IPS-20b (cell line): ENCODE measurements around the gene ZBTB12.
"Not testable (repeated sequence)": the region's sequence is repeated elsewhere in the genome, so short reads cannot be mapped to it uniquely, and the experiment has no call there.

Experiments used
- H3K27ac ChIP-seq: one replicate; pipeline ENCODE4 v1.5.1; 2013; ENCODE audit warnings: low read length
- H3K27me3 ChIP-seq: 2 replicates; pipeline ENCODE4 v1.6.1; 2013; ENCODE audit warnings: mild to moderate bottlenecking, low read length, inconsistent platforms; ENCODE audit not compliant: insufficient read depth
- H3K36me3 ChIP-seq: 2 replicates; pipeline ENCODE4 v1.6.1; 2013; ENCODE audit warnings: low read depth, mild to moderate bottlenecking, inconsistent platforms, low read length, moderate library complexity; ENCODE audit not compliant: insufficient read depth
- H3K4me1 ChIP-seq: 2 replicates; pipeline ENCODE4 v1.6.1; 2013; ENCODE audit warnings: mild to moderate bottlenecking, control low read depth, inconsistent platforms, low read length, moderate library complexity; ENCODE audit not compliant: insufficient read depth
- H3K4me3 ChIP-seq: 2 replicates; pipeline ENCODE4 v1.5.1; 2013; ENCODE audit warnings: mild to moderate bottlenecking, low read length, inconsistent platforms
- H3K9ac ChIP-seq: 2 replicates; pipeline ENCODE4 v1.6.1; 2013; ENCODE audit warnings: low read depth, mild to moderate bottlenecking, inconsistent platforms, low read length, moderate library complexity
- H3K9me3 ChIP-seq: 2 replicates; pipeline ENCODE4 v1.6.1; 2013; ENCODE audit warnings: mild to moderate bottlenecking, low read depth, low read length, inconsistent platforms; ENCODE audit not compliant: insufficient read depth

ZBTB12 gene

GRCh38 chr6:31865205-31866118 lies 36.4 kb downstream of the ZBTB12 start:
- Histone ChIP-seq H3K4me3 (no peak overlapping the region), H3K27ac (no peak overlapping the region), H3K9ac (no peak overlapping the region), H3K36me3 (peaks cover 2% of the 10 kb centered on the region; the same call in 1 of the 2 replicates), H3K9me3 (no peaks in the 10 kb centered on the region), H3K4me1 (peaks cover 6% of the 10 kb centered on the region; the same call in 1 of the 2 replicates), H3K27me3 (0 out of 2 replicates have a peak, but pooled peaks cover 6% of the 10 kb centered on the region)

DNA sequence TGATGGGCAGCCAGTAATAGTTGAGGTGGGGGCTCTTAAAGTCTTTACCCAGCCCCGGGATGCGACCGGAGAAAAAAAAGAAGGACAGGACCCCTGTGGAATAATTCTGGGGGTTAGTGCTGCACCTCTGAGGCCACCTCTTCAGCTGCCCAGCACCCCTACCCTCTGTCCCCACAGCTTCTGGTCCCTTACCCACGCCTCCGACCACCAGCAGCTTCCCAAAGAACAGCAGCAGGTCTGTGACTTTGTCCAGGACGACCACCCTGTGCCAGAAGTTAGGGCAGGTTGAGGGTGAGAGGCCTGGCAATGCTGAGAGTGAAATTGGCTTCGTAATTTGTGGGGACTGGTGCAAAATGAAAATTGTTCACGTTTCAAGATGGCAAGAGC lies 37.1 kb downstream of the ZBTB12 start:
- Histone ChIP-seq H3K9me3 (no peaks in the 10 kb centered on the region), H3K4me3 (no peak overlapping the region; the same call in 1 of the 2 replicates), H3K27me3 (0 out of 2 replicates have a peak, but pooled peaks cover 6% of the 10 kb centered on the region), H3K9ac (no peak overlapping the region), H3K36me3 (peaks cover 9% of the 10 kb centered on the region), H3K4me1 (peaks cover 6% of the 10 kb centered on the region; the same call in 1 of the 2 replicates), H3K27ac (no peak overlapping the region)

DNA sequence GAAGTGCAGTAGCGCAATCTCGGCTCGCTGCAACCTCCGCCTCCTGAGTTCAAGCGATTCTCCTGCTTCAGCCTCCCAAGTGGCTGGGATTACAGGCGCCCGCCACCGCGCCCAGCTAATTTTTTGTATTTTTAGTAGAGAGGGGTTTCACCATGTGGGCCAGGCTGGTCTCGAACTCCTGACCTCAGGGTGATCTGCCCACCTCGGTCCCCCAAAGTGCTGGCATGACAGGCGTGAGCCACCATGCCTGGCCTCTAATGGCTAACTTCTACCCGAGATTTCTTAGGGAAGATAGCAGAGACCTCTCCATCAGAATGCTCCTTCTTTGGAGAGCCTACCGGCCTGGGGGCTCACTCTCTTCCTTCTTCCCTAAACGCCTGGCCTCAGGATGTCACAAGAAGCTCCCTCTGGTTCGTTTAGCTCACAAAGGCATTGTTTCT lies 37.7 kb downstream of the ZBTB12 start:
- H3K4me1 ChIP-seq, H3K27me3 ChIP-seq, H3K27ac ChIP-seq, H3K9me3 ChIP-seq: not testable (repeated sequence)
- peak overlapping the region; percentile 77; the same call in 1 of the 2 replicates for H3K9ac ChIP-seq
- H3K36me3 ChIP-seq: peaks cover 15% of the 10 kb centered on the region
- peak overlapping the region; percentile 89 for H3K4me3 ChIP-seq

DNA sequence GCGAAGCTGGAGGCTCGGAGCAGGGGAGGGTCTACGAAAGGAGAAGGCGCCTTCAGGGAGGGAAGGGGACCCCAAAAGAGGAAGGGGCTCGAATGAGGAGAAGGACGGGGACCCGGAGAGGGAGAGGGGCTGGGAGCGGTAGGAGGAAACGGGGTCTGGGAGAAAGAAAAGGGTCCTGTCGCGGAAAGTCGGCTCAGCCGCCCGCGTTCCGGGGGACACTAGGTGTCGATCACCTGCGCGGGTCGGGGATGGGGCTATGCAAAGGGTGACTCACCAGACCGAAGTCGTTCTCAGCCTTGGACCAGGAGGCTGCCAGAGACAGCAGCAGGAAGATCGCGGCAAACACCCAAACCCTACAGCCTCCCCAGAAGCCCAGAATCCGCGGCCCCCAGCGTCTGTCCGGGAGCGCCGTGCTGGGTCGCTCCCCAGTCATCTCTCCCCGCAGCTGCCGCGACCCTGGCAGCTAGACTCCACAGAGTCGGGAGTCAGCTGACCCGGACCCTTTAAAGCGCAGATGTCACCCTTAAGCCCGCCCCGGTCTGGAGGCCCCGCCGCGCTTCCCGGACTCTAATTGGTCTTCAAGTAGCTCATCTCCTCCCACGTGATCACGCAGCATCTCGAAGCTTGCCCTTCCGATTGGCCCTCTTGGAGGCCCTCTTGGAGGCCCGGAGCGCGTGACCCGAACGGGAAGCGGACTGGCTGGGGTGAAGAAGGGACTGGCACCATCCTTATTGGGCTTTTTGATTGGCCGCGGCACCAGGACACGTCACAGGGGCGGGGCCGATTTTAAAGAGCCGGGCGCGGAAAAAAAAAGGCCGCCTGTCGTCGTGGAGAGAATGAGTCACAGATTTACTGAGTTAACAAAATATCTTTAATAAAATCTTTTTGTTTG lies 39.3 kb downstream of the ZBTB12 start, which contains the start of gene NEU1:
Gene NEU1 (minus strand): TSS at position 478 of the 892 bp plus-strand sequence. CDS start 45 bp downstream, at position 433.
- 0 out of 2 replicates have a peak, but pooled peaks cover 6% of the 10 kb centered on the region for H3K27me3 ChIP-seq
- H3K4me3 ChIP-seq: peak within 1 kb of the TSS; percentile 89
- peaks cover 23% of the 10 kb centered on the region for H3K36me3 ChIP-seq
- no peaks in the 10 kb centered on the region for H3K9me3 ChIP-seq
- peaks cover 6% of the 10 kb centered on the region; the same call in 1 of the 2 replicates for H3K4me1 ChIP-seq
- peak within 1 kb of the TSS; percentile 34 for H3K27ac ChIP-seq
- peak within 1 kb of the TSS; percentile 81; the same call in 1 of the 2 replicates for H3K9ac ChIP-seq

GRCh38 chr6:31861919-31862343 lies 40.0 kb downstream of the ZBTB12 start:
- Histone ChIP-seq H3K9me3 (no peaks in the 10 kb centered on the region), H3K4me1 (peaks cover 6% of the 10 kb centered on the region; the same call in 1 of the 2 replicates), H3K9ac (peak overlapping the region; percentile 81; the same call in 1 of the 2 replicates), H3K27me3 (0 out of 2 replicates have a peak, but pooled peaks cover 6% of the 10 kb centered on the region), H3K27ac (no peak overlapping the region), H3K36me3 (peaks cover 25% of the 10 kb centered on the region), H3K4me3 (peak overlapping the region; percentile 86)

- Histone ChIP-seq H3K9me3 (no peaks in the 10 kb centered on the region), H3K9ac (no peak overlapping the region), H3K27me3 (0 out of 2 replicates have a peak, but pooled peaks cover 6% of the 10 kb centered on the region), H3K36me3 (peaks cover 25% of the 10 kb centered on the region), H3K27ac (no peak overlapping the region), H3K4me3 (peak overlapping the region; percentile 86; the same call in 1 of the 2 replicates), H3K4me1 (peaks cover 6% of the 10 kb centered on the region; the same call in 1 of the 2 replicates)
Observed at GRCh38 chr6:31861150-31861549, 40.7 kb downstream of the ZBTB12 start.

- H3K9ac ChIP-seq: no peak overlapping the region
- 0 out of 2 replicates have a peak, but pooled peaks cover under 1% of the 10 kb centered on the region for H3K9me3 ChIP-seq
- H3K36me3 ChIP-seq: peaks cover 25% of the 10 kb centered on the region
Observed at GRCh38 chr6:31860349-31860748, 41.5 kb downstream of the ZBTB12 start.

DNA sequence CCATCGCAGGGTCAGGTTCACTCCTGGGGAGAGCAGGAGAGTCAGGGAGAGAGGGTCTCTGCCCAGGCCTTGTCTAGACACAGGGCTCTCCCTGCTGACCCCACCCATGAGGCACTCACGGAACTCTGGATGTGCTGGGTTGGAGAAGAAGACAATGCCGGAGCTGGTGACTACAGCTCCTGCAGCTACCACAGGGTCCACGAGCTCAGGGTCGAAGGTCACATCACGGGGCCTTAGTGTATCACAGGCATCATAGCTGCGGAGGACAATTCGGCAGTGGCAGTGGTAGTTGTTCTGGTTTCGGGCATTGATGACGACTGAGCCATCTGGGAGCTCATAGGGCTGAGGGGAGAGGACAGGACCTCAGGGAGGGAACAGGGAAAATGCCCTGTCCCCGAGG lies 42.0 kb downstream of the ZBTB12 start:
- peaks cover 25% of the 10 kb centered on the region for H3K36me3 ChIP-seq
- H3K9me3 ChIP-seq: 0 out of 2 replicates have a peak, but pooled peaks cover 3% of the 10 kb centered on the region
- 0 out of 2 replicates have a peak, but pooled peaks cover 6% of the 10 kb centered on the region for H3K27me3 ChIP-seq

More at GRCh38 chr6:31860349-31860748, 41.5 kb downstream of the ZBTB12 start:
- no peak overlapping the region for H3K27ac ChIP-seq
- 0 out of 2 replicates have a peak, but pooled peaks cover 6% of the 10 kb centered on the region for H3K27me3 ChIP-seq
- no peak overlapping the region for H3K4me3 ChIP-seq
- H3K4me1 ChIP-seq: peaks cover 6% of the 10 kb centered on the region; the same call in 1 of the 2 replicates

GRCh38 chr6:31858707-31859106 lies 43.2 kb downstream of the ZBTB12 start:
- Histone ChIP-seq H3K36me3 (peaks cover 25% of the 10 kb centered on the region), H3K27ac (no peak overlapping the region), H3K27me3 (0 out of 2 replicates have a peak, but pooled peaks cover 6% of the 10 kb centered on the region), H3K4me3 (no peak overlapping the region), H3K9me3 (0 out of 2 replicates have a peak, but pooled peaks cover 3% of the 10 kb centered on the region), H3K4me1 (peaks cover 4% of the 10 kb centered on the region; the same call in 1 of the 2 replicates), H3K9ac (no peak overlapping the region)

More for the DNA sequence above, 42.0 kb downstream of the ZBTB12 start:
- H3K4me1 ChIP-seq: peaks cover 6% of the 10 kb centered on the region; the same call in 1 of the 2 replicates
- H3K9ac ChIP-seq: no peak overlapping the region
- H3K4me3 ChIP-seq: no peak overlapping the region
- H3K27ac ChIP-seq: no peak overlapping the region

DNA sequence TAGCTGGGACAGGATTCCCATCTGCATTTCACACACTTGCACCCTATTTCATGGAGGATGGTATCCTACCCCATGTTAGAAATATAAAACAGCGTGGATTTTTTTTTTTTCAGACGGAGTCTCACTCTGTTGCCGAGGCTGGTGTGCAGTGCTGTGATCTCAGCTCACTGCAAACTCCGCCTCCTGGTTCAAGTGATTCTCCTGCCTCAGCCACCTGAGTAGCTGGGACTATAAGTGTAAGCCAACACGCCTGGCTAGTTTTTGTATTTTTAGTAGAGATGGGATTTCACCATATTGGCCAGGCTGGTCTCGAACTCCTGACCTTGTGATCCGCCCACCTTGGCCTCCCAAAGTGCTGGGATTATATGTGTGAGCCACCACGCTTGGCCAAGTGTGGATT lies 44.1 kb downstream of the ZBTB12 start:
- not testable (repeated sequence) for H3K27ac ChIP-seq, H3K4me1 ChIP-seq, H3K9ac ChIP-seq, H3K9me3 ChIP-seq, H3K27me3 ChIP-seq, H3K4me3 ChIP-seq
- H3K36me3 ChIP-seq: peaks cover 25% of the 10 kb centered on the region
